Liver (tissue), 9 donors: ENCODE measurements around the gene LRCOL1. TPM values are rescaled to one million over a fixed set of nuclear protein-coding genes. Genes with fewer than 3 reads are reported as not detected.
A peak's percentile ranks its signal among the peaks of the same experiment; 100 is the strongest.

Experiments used
- DNase-seq: peaks from one replicate; pipeline ENCODE4 v3.0.0-alpha.2; 2017; ENCODE audit warnings: low spot score
- H3K27ac ChIP-seq, 2 donors: one replicate each; pipeline ENCODE4 v1.7.0; 2013; ENCODE audit warnings: inconsistent platforms in 2 of 2, low read length in 2 of 2, control low read depth in 1 of 2, low read depth in 1 of 2, mild to moderate bottlenecking in 1 of 2
- H3K27me3 ChIP-seq, 4 donors: one replicate each; pipeline versions ENCODE4 v1.6.1 to v1.7.0; 2013; ENCODE audit warnings: low read length in 3 of 4, inconsistent platforms in 1 of 4, mild to moderate bottlenecking in 1 of 4, moderate library complexity in 1 of 4; ENCODE audit not compliant: control insufficient read depth in 4 of 4, insufficient read depth in 4 of 4
- H3K36me3 ChIP-seq, 4 donors: one replicate each; pipeline versions ENCODE4 v1.6.1 to v1.7.0; 2013; ENCODE audit warnings: low read length in 3 of 4, mild to moderate bottlenecking in 3 of 4, low read depth in 1 of 4, moderate library complexity in 1 of 4; ENCODE audit not compliant: control insufficient read depth in 4 of 4, insufficient read depth in 3 of 4
- H3K4me1 ChIP-seq, 4 donors: one replicate each; pipeline versions ENCODE4 v1.6.1 to v1.7.0; 2013; ENCODE audit warnings: low read length in 3 of 4, mild to moderate bottlenecking in 3 of 4, moderate library complexity in 1 of 4; ENCODE audit not compliant: control insufficient read depth in 4 of 4, insufficient read depth in 4 of 4
- H3K4me3 ChIP-seq, 3 donors: one replicate each; pipeline versions ENCODE4 v1.6.1 to v1.7.0; 2013; ENCODE audit warnings: low read length in 3 of 3, control low read depth in 1 of 3, low read depth in 1 of 3, mild to moderate bottlenecking in 1 of 3
- H3K9ac ChIP-seq, 2 donors: one replicate each; pipeline ENCODE4 v1.7.0; 2013; ENCODE audit warnings: low read length in 2 of 2, mild to moderate bottlenecking in 2 of 2, moderate library complexity in 2 of 2, control low read depth in 1 of 2, low read depth in 1 of 2
- H3K9me3 ChIP-seq, 4 donors: one replicate each; pipeline versions ENCODE4 v1.6.1 to v1.7.0; 2013; ENCODE audit warnings: low read length in 3 of 4; ENCODE audit not compliant: control insufficient read depth in 4 of 4
- ATF3 ChIP-seq: IDR thresholded peaks from 2 replicates; pipeline ENCODE4 v1.6.1; 2016; ENCODE audit warnings: antibody characterized with exemption
- EGR1 ChIP-seq, 2 donors: IDR thresholded peaks; 2 replicates each; pipeline ENCODE4 v1.6.1; 2016 to 2018; ENCODE audit warnings: antibody characterized with exemption in 2 of 2, low read depth in 2 of 2
- FOXA1 ChIP-seq: IDR thresholded peaks from 2 replicates; pipeline ENCODE4 v1.6.1; 2016; ENCODE audit warnings: antibody characterized with exemption
- FOXA2 ChIP-seq: IDR thresholded peaks from 2 replicates; pipeline ENCODE4 v1.6.1; 2016; ENCODE audit warnings: antibody characterized with exemption
- GABPA ChIP-seq, 2 donors: IDR thresholded peaks in 1 of 2; conservative IDR thresholded peaks in 1 of 2; 2 replicates each; pipeline ENCODE4 v1.6.1; 2016; ENCODE audit warnings: antibody characterized with exemption in 2 of 2, mild to moderate bottlenecking in 1 of 2, moderate library complexity in 1 of 2
- HNF4A ChIP-seq, 2 donors: conservative IDR thresholded peaks; 2 replicates each; pipeline ENCODE4 v1.6.1; 2016; ENCODE audit warnings: antibody characterized with exemption in 2 of 2, mild to moderate bottlenecking in 2 of 2
- HNF4G ChIP-seq: IDR thresholded peaks from 2 replicates; pipeline ENCODE4 v1.6.1; 2016; ENCODE audit warnings: antibody characterized with exemption
- JUND ChIP-seq, 2 donors: IDR thresholded peaks; 2 replicates each; pipeline ENCODE4 v1.6.1; 2016; ENCODE audit warnings: antibody characterized with exemption in 2 of 2
- MAX ChIP-seq: IDR thresholded peaks from 2 replicates; pipeline ENCODE4 v1.6.1; 2016; ENCODE audit warnings: antibody characterized with exemption
- NR2F2 ChIP-seq: IDR thresholded peaks from 2 replicates; pipeline ENCODE4 v1.6.1; 2016; ENCODE audit warnings: antibody characterized with exemption
- RAD21 ChIP-seq, 2 donors: IDR thresholded peaks; 2 replicates each; pipeline ENCODE4 v1.6.1; 2016; ENCODE audit warnings: antibody characterized with exemption in 2 of 2, mild to moderate bottlenecking in 2 of 2
- REST ChIP-seq: IDR thresholded peaks from 2 replicates; pipeline ENCODE4 v1.6.1; 2016; ENCODE audit warnings: antibody characterized with exemption, mild to moderate bottlenecking
- RXRA ChIP-seq, 2 donors: IDR thresholded peaks; 2 replicates each; pipeline ENCODE4 v1.6.1; 2017 to 2018; ENCODE audit warnings: antibody characterized with exemption in 2 of 2, mild to moderate bottlenecking in 1 of 2
- SP1 ChIP-seq: IDR thresholded peaks from 2 replicates; pipeline ENCODE4 v1.6.1; 2018; ENCODE audit warnings: antibody characterized with exemption, mild to moderate bottlenecking
- TAF1 ChIP-seq: conservative IDR thresholded peaks from 2 replicates; pipeline ENCODE4 v1.6.1; 2016; ENCODE audit warnings: antibody characterized with exemption, mild to moderate bottlenecking
- YY1 ChIP-seq: IDR thresholded peaks from 2 replicates; pipeline ENCODE4 v1.6.1; 2016; ENCODE audit warnings: antibody characterized with exemption, mild to moderate bottlenecking
- WGBS: extraction: QIAGEN DNeasy Blood & Tissue Kit; methylation state at CpG from one replicate; pipeline ENCODE4 v1.1.7; 2013; 5-methylcytosine and 5-hydroxymethylcytosine counted together
- polyA plus RNA-seq, 2 donors: library from polyadenylated mRNA; stranded (reverse) in 1 of 2; unstranded in 1 of 2; fragments of 200-250 nt in 1 of 2; fragments of >200 nt in 1 of 2; fragmentation: Nextera tagmentation in 1 of 2; extraction: Ambion mirVana in 1 of 2; gene quantifications; one replicate each; pipeline versions ENCODE4 v1.2.1 to v1.2.3, GENCODE V29; 2013 to 2015
- total RNA-seq, 2 donors: library from RNA; depleted of rRNA; stranded (reverse); fragments of >200 nt; gene quantifications; one replicate each; pipeline ENCODE4 v1.2.3, GENCODE V29; 2014
- TF ChIP-seq, protein P1 (sequence below): fragments of 150-350 bp; IDR thresholded peaks from 2 replicates; pipeline ENCODE4 v1.5.1; 2017; ENCODE audit warnings: improper control_type of control experiment, low read depth, low read length; ENCODE audit not compliant: missing input control
- TF ChIP-seq, protein P2 (sequence below): IDR thresholded peaks from 2 replicates; pipeline ENCODE4 v1.6.1; 2016; ENCODE audit warnings: antibody characterized with exemption
- donor health status: healthy.
- donor health status: healthy.
- donor health status: healthy.
- donor health status: healthy.
- donor health status: healthy.

The LRCOL1 gene
- total and polyA plus RNA-seq, 4 donors, result 2.6 to 40.7 (median 5.9) TPM; not detected in 1

- Histone ChIP-seq H3K9ac (peak overlapping the region in 1 of 2 donors; percentile 84), H3K36me3 (no peaks in the 10 kb centered on the region), H3K27me3 (no peaks in the 10 kb centered on the region), H3K4me1 (peaks cover 10 to 56% (median 30%) of the 10 kb centered on the region in 4 donors), H3K27ac (peak overlapping the region; percentile 96 to 99), H3K9me3 (no peaks in the 10 kb centered on the region), H3K4me3 (no peak overlapping the region)
- no peak for DNase-seq
- WGBS, result 21% methylated on average over 25 of the region's 25 CpGs
- peak; percentile 22 for TF ChIP-seq HNF4G
- TF ChIP-seq RAD21 (IDR thresholded peaks at IDR 0.05), result peak in 1 of 2 donors; percentile 33
- TF ChIP-seq GABPA (IDR thresholded peaks at IDR 0.05 in 1 of 2, conservative IDR thresholded peaks at IDR 0.05 in 1 of 2), result peak in 1 of 2 donors; percentile 57
- TF ChIP-seq REST, result peak; percentile 57
- TF ChIP-seq, protein P1, sequence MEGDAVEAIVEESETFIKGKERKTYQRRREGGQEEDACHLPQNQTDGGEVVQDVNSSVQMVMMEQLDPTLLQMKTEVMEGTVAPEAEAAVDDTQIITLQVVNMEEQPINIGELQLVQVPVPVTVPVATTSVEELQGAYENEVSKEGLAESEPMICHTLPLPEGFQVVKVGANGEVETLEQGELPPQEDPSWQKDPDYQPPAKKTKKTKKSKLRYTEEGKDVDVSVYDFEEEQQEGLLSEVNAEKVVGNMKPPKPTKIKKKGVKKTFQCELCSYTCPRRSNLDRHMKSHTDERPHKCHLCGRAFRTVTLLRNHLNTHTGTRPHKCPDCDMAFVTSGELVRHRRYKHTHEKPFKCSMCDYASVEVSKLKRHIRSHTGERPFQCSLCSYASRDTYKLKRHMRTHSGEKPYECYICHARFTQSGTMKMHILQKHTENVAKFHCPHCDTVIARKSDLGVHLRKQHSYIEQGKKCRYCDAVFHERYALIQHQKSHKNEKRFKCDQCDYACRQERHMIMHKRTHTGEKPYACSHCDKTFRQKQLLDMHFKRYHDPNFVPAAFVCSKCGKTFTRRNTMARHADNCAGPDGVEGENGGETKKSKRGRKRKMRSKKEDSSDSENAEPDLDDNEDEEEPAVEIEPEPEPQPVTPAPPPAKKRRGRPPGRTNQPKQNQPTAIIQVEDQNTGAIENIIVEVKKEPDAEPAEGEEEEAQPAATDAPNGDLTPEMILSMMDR, result no peak
- TF ChIP-seq MAX, result peak; percentile 80
- TF ChIP-seq RXRA (IDR thresholded peaks at IDR 0.05), result peak; percentile 93
- peak; percentile 44 for TF ChIP-seq FOXA2
- TF ChIP-seq TAF1, result no peak
- peak; percentile 76 for TF ChIP-seq ATF3
- TF ChIP-seq JUND (IDR thresholded peaks at IDR 0.05), result peak; percentile 89
- TF ChIP-seq, protein P2, sequence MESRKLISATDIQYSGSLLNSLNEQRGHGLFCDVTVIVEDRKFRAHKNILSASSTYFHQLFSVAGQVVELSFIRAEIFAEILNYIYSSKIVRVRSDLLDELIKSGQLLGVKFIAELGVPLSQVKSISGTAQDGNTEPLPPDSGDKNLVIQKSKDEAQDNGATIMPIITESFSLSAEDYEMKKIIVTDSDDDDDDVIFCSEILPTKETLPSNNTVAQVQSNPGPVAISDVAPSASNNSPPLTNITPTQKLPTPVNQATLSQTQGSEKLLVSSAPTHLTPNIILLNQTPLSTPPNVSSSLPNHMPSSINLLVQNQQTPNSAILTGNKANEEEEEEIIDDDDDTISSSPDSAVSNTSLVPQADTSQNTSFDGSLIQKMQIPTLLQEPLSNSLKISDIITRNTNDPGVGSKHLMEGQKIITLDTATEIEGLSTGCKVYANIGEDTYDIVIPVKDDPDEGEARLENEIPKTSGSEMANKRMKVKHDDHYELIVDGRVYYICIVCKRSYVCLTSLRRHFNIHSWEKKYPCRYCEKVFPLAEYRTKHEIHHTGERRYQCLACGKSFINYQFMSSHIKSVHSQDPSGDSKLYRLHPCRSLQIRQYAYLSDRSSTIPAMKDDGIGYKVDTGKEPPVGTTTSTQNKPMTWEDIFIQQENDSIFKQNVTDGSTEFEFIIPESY, result peak; percentile 44
- peak; percentile 35 for TF ChIP-seq FOXA1
- peak; percentile 70 for TF ChIP-seq YY1
- peak in 1 of 2 donors; percentile 45 for TF ChIP-seq EGR1 (IDR thresholded peaks at IDR 0.05; ENCODE audit: low read depth in 2 of 2)
- peak; percentile 92 for TF ChIP-seq NR2F2
- peak; percentile 95 for TF ChIP-seq SP1
- peak; percentile 81 to 86 for TF ChIP-seq HNF4A (conservative IDR thresholded peaks at IDR 0.05)
Observed at GRCh38 chr12:132608231-132609171, 1.9 kb downstream of the LRCOL1 start.
